ENCODE results near the gene CCR5AS.

CCR5AS gene

GRCh38 chr3:46356276-46356675 is 50.6 kb downstream of the CCR5AS start (continued):
- TF ChIP-seq CHD7 (IDR thresholded peaks at IDR 0.05; ENCODE audit: insufficient replicate concordance, low read length) (no peak), SAP30 (IDR thresholded peaks at IDR 0.05; ENCODE audit: insufficient read depth, insufficient replicate concordance, low read length) (no peak), POLR2AphosphoS5 (IDR thresholded peaks at IDR 0.05; ENCODE audit: low read depth, low read length) (no peak), EP300 (IDR thresholded peaks at IDR 0.05; ENCODE audit: borderline replicate concordance in 1 of 2, low read depth in 2 of 2, low read length in 2 of 2) (no peak), CBX8 (IDR thresholded peaks at IDR 0.05; ENCODE audit: borderline replicate concordance, low read depth, low read length) (no peak), CTBP2 (IDR thresholded peaks at IDR 0.05; ENCODE audit: borderline replicate concordance, insufficient read depth, insufficient read length, low read length) (no peak)
